ENCODE measurements around the gene FHIT. TPM values are rescaled to one million over a fixed set of nuclear protein-coding genes. Genes with fewer than 3 reads are reported as not detected.

FHIT gene
- total and polyA plus RNA-seq, 9 donors = 5.1 to 11.8 (median 9.5) TPM

DNA sequence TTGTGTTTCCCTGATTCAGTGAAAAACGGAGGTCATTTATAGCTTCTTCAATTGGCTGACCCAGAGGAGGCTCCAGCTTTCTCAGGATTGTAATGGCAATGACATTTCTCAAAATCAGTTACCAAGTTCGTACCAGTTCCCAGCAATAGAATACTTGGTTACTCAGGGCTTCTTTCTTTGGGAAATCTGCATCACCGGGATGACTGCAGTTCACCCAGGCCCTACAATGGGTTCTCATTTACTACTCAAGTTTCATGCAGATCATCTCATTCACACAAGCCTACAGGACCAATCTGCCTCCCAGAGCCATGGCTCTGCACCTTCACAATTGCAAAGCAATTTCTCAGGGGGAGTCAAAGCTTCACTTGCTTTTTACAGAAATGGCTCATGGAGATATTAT lies 109.6 kb downstream of the FHIT start:
- H3K36me3 ChIP-seq = no peaks in the 10 kb centered on the region
- no peak overlapping the region for H3K4me3 ChIP-seq
- no peak overlapping the region for H3K27ac ChIP-seq
- TF ChIP-seq EP300 (IDR thresholded peaks at IDR 0.05) = no peak
- TF ChIP-seq, protein P1, sequence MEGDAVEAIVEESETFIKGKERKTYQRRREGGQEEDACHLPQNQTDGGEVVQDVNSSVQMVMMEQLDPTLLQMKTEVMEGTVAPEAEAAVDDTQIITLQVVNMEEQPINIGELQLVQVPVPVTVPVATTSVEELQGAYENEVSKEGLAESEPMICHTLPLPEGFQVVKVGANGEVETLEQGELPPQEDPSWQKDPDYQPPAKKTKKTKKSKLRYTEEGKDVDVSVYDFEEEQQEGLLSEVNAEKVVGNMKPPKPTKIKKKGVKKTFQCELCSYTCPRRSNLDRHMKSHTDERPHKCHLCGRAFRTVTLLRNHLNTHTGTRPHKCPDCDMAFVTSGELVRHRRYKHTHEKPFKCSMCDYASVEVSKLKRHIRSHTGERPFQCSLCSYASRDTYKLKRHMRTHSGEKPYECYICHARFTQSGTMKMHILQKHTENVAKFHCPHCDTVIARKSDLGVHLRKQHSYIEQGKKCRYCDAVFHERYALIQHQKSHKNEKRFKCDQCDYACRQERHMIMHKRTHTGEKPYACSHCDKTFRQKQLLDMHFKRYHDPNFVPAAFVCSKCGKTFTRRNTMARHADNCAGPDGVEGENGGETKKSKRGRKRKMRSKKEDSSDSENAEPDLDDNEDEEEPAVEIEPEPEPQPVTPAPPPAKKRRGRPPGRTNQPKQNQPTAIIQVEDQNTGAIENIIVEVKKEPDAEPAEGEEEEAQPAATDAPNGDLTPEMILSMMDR (IDR thresholded peaks at IDR 0.05) = no peak
- TF ChIP-seq POLR2A (IDR thresholded peaks at IDR 0.05) = no peak
- 69 to 89% (median 82%) methylated on average over 3 of the region's 3 CpGs for WGBS, 3 donors
- no peaks in the 10 kb centered on the region for H3K9me3 ChIP-seq
- H3K27me3 ChIP-seq = no peaks in the 10 kb centered on the region
- no peak for DNase-seq
- intact Hi-C loops (cut with DNase I) = no loop called here
- H3K4me1 ChIP-seq (ENCODE audit: insufficient read depth) = no peaks in the 10 kb centered on the region

GRCh38 chr3:61141227-61141626 lies 110.0 kb downstream of the FHIT start:
- TF ChIP-seq POLR2A (IDR thresholded peaks at IDR 0.05) (no peak), EP300 (IDR thresholded peaks at IDR 0.05) (no peak)
- TF ChIP-seq, protein P1 (IDR thresholded peaks at IDR 0.05) = no peak
- H3K9me3 ChIP-seq = no peaks in the 10 kb centered on the region
- no peaks in the 10 kb centered on the region for H3K4me1 ChIP-seq (ENCODE audit: insufficient read depth)
- WGBS, 3 donors = 83 to 86% (median 83%) methylated on average over 4 of the region's 4 CpGs
- no peaks in the 10 kb centered on the region for H3K36me3 ChIP-seq
- intact Hi-C loops (cut with DNase I) = no loop called here
- H3K4me3 ChIP-seq = no peak overlapping the region
- no peaks in the 10 kb centered on the region for H3K27me3 ChIP-seq
- DNase-seq = no peak
- no peak overlapping the region for H3K27ac ChIP-seq

DNA sequence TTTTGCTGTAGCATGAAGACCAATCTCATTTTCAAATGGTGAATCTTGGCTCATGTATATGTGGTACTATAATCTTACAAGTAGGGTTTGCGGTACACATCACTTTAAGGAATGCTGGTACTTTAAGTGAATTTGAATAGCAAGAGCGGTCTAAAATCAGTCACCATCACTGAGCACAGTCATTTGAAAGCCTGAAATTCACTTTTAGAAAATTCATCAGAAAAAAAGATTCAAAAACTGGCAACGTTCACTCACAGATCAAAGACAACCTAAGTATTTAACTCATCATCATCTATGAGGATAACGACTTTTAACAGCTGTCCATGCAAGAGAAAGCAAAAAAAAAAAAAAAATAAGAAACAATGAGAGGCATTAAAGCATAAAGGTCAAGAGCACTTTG lies 111.6 kb downstream of the FHIT start:
- H3K9me3 ChIP-seq = no peaks in the 10 kb centered on the region
- 94 to 95% (median 94%) methylated on average over 4 of the region's 4 CpGs for WGBS, 3 donors
- no peaks in the 10 kb centered on the region for H3K36me3 ChIP-seq
- no peak overlapping the region for H3K4me3 ChIP-seq
- no peak for DNase-seq
- H3K27ac ChIP-seq = no peak overlapping the region
- no peaks in the 10 kb centered on the region for H3K27me3 ChIP-seq
- intact Hi-C loops (cut with DNase I) = no loop called here
- no peak for TF ChIP-seq EP300 (IDR thresholded peaks at IDR 0.05)
- TF ChIP-seq POLR2A (IDR thresholded peaks at IDR 0.05) = no peak
- TF ChIP-seq, protein P1 (IDR thresholded peaks at IDR 0.05) = no peak
- no peaks in the 10 kb centered on the region for H3K4me1 ChIP-seq (ENCODE audit: insufficient read depth)

GRCh38 chr3:61138401-61138800 lies 112.9 kb downstream of the FHIT start:
- H3K9me3 ChIP-seq = no peaks in the 10 kb centered on the region
- H3K36me3 ChIP-seq = no peaks in the 10 kb centered on the region
- H3K4me1 ChIP-seq (ENCODE audit: insufficient read depth) = no peaks in the 10 kb centered on the region
- H3K27me3 ChIP-seq = no peaks in the 10 kb centered on the region
- intact Hi-C loops (cut with DNase I) = no loop called here
- 68 to 85% (median 82%) methylated on average over 5 of the region's 5 CpGs for WGBS, 3 donors
- TF ChIP-seq, protein P1 (IDR thresholded peaks at IDR 0.05) = no peak
- TF ChIP-seq POLR2A (IDR thresholded peaks at IDR 0.05) = no peak
- TF ChIP-seq EP300 (IDR thresholded peaks at IDR 0.05) = no peak
- no peak overlapping the region for H3K27ac ChIP-seq
- no peak for DNase-seq
- no peak overlapping the region for H3K4me3 ChIP-seq

- 90 to 97% (median 94%) methylated on average over 5 of the region's 5 CpGs for WGBS, 3 donors
- Histone ChIP-seq H3K9me3 (no peaks in the 10 kb centered on the region), H3K27ac (no peak overlapping the region), H3K36me3 (no peaks in the 10 kb centered on the region), H3K4me3 (no peak overlapping the region), H3K27me3 (no peaks in the 10 kb centered on the region), H3K4me1 (ENCODE audit: insufficient read depth) (no peaks in the 10 kb centered on the region)
- intact Hi-C loops (cut with DNase I) = no loop called here
- DNase-seq = no peak
- TF ChIP-seq, protein P1 (IDR thresholded peaks at IDR 0.05) = no peak
- TF ChIP-seq EP300 (IDR thresholded peaks at IDR 0.05) = no peak
- TF ChIP-seq POLR2A (IDR thresholded peaks at IDR 0.05) = no peak
Observed at GRCh38 chr3:61136191-61136590, 115.1 kb downstream of the FHIT start.

All from ovary (tissue), 9 donors.